Measurements from ENCODE around the gene SEMA4A. TPM values are rescaled to one million over a fixed set of nuclear protein-coding genes. Genes with fewer than 3 reads are reported as not detected.

SEMA4A gene
- total and polyA plus RNA-seq, 4 donors = 1.1 to 3.5 (median 1.7) TPM

DNA sequence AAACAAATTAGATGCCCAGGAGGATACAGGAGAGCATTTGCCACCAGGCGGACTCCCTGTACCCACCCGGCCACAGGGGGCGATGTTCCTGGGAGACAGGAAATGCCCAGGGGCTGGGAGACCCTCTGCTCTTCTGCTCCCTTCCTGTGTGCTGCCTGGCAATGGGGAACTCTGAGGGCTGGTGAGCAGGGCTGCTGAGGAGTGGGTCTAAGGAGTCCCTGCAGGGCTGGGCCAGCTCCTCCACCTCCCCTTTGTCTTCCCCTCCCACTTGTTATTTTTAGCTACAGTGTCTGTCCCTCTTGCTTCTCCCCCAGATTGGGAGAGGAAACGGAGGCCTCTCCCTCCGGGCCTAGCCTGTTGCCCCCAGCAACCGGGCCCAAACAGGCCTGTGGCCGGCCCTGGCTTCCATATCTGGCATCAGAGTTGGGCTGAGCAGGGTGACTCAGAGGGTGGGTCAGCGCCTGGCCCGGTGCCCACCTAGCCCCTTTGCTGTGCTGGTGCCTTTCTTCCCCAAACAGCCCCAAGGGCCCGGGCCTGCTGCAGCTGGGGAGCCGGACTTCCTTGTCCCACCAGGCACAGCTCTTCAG, 27.2 kb upstream of the SEMA4A start (continued):
- TF ChIP-seq, protein P1, sequence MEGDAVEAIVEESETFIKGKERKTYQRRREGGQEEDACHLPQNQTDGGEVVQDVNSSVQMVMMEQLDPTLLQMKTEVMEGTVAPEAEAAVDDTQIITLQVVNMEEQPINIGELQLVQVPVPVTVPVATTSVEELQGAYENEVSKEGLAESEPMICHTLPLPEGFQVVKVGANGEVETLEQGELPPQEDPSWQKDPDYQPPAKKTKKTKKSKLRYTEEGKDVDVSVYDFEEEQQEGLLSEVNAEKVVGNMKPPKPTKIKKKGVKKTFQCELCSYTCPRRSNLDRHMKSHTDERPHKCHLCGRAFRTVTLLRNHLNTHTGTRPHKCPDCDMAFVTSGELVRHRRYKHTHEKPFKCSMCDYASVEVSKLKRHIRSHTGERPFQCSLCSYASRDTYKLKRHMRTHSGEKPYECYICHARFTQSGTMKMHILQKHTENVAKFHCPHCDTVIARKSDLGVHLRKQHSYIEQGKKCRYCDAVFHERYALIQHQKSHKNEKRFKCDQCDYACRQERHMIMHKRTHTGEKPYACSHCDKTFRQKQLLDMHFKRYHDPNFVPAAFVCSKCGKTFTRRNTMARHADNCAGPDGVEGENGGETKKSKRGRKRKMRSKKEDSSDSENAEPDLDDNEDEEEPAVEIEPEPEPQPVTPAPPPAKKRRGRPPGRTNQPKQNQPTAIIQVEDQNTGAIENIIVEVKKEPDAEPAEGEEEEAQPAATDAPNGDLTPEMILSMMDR (IDR thresholded peaks at IDR 0.05; ENCODE audit: low read depth, low read length, missing input control) = peak; percentile 9

DNA sequence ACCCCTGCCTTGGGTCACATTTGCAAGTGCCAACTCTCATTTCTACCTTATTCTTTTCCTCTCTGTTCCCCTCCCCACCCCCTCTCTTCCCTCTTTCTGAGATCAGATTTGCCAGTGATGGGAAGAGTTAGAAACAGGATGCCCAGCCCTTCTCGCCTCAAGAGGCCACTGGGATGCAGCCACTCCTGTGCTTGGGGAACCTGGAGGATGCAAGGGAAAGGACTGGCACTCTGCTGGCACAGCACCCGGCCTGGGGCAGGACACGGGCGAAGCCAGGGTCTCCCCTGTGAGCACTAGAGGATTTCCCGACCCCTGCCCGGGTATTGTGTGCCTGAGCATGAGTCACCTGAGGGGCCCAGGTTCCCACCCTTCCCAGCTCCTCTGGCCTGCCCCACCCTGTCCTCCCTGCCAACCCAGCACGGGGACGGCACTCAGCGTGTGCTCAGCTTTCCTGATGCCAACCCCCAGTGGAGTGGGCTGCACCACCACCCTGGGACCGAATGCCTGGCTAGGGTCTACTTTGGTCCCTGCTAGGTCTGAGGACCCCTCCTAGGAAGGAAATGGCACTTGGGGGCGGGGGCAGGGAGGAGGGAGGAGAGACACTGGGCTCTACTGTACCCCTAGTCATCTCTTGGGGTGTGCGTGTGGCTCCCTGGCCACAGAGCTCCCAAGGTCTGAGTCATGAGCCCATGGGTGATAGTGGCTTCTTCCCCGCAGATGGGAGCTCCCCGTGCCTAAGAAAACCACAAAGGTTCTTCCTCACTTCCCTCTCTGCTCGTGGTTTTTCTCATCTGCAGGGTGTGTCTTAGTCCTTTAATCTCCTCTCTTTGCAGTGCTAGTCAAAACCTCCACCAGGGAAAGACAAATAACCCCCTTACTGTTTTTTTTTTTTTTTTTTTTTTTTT, 26.5 kb upstream of the SEMA4A start:
- 70% methylated on average over 15 of the region's 15 CpGs for WGBS
- Histone ChIP-seq H3K4me1 (ENCODE audit: control insufficient read depth in 4 of 4, insufficient read depth in 4 of 4, low read length in 3 of 4) (peaks cover 4 to 57% (median 39%) of the 10 kb centered on the region in 4 donors), H3K9me3 (ENCODE audit: control insufficient read depth in 4 of 4, low read length in 3 of 4) (no peaks in the 10 kb centered on the region), H3K36me3 (ENCODE audit: control insufficient read depth in 4 of 4, insufficient read depth in 3 of 4, low read depth in 1 of 4, low read length in 3 of 4) (peaks cover 0 to 10% (median 2%) of the 10 kb centered on the region in 4 donors), H3K27ac (ENCODE audit: low read depth in 1 of 2, low read length in 2 of 2) (peak overlapping the region; percentile 61 to 78), H3K27me3 (ENCODE audit: control insufficient read depth in 4 of 4, insufficient read depth in 4 of 4, low read length in 3 of 4) (no peaks in the 10 kb centered on the region), H3K9ac (ENCODE audit: low read depth in 1 of 2, low read length in 2 of 2) (no peak overlapping the region), H3K4me3 (ENCODE audit: low read depth in 1 of 3, low read length in 3 of 3) (no peak overlapping the region)
- TF ChIP-seq TAF1 (conservative IDR thresholded peaks at IDR 0.05) (no peak), FOXA1 (IDR thresholded peaks at IDR 0.05) (no peak), NR2F2 (IDR thresholded peaks at IDR 0.05) (no peak), GABPA (IDR thresholded peaks at IDR 0.05 in 1 of 2, conservative IDR thresholded peaks at IDR 0.05 in 1 of 2) (no peak), YY1 (IDR thresholded peaks at IDR 0.05) (no peak), HNF4G (IDR thresholded peaks at IDR 0.05) (no peak), HNF4A (conservative IDR thresholded peaks at IDR 0.05) (no peak), JUND (IDR thresholded peaks at IDR 0.05) (no peak)
- TF ChIP-seq, protein P2, sequence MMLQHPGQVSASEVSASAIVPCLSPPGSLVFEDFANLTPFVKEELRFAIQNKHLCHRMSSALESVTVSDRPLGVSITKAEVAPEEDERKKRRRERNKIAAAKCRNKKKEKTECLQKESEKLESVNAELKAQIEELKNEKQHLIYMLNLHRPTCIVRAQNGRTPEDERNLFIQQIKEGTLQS (IDR thresholded peaks at IDR 0.05) = no peak
- TF ChIP-seq, protein P3, sequence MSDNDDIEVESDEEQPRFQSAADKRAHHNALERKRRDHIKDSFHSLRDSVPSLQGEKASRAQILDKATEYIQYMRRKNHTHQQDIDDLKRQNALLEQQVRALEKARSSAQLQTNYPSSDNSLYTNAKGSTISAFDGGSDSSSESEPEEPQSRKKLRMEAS (IDR thresholded peaks at IDR 0.05) = no peak
- TF ChIP-seq, protein P4, sequence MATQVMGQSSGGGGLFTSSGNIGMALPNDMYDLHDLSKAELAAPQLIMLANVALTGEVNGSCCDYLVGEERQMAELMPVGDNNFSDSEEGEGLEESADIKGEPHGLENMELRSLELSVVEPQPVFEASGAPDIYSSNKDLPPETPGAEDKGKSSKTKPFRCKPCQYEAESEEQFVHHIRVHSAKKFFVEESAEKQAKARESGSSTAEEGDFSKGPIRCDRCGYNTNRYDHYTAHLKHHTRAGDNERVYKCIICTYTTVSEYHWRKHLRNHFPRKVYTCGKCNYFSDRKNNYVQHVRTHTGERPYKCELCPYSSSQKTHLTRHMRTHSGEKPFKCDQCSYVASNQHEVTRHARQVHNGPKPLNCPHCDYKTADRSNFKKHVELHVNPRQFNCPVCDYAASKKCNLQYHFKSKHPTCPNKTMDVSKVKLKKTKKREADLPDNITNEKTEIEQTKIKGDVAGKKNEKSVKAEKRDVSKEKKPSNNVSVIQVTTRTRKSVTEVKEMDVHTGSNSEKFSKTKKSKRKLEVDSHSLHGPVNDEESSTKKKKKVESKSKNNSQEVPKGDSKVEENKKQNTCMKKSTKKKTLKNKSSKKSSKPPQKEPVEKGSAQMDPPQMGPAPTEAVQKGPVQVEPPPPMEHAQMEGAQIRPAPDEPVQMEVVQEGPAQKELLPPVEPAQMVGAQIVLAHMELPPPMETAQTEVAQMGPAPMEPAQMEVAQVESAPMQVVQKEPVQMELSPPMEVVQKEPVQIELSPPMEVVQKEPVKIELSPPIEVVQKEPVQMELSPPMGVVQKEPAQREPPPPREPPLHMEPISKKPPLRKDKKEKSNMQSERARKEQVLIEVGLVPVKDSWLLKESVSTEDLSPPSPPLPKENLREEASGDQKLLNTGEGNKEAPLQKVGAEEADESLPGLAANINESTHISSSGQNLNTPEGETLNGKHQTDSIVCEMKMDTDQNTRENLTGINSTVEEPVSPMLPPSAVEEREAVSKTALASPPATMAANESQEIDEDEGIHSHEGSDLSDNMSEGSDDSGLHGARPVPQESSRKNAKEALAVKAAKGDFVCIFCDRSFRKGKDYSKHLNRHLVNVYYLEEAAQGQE (IDR thresholded peaks at IDR 0.05) = no peak
- TF ChIP-seq, protein P5, sequence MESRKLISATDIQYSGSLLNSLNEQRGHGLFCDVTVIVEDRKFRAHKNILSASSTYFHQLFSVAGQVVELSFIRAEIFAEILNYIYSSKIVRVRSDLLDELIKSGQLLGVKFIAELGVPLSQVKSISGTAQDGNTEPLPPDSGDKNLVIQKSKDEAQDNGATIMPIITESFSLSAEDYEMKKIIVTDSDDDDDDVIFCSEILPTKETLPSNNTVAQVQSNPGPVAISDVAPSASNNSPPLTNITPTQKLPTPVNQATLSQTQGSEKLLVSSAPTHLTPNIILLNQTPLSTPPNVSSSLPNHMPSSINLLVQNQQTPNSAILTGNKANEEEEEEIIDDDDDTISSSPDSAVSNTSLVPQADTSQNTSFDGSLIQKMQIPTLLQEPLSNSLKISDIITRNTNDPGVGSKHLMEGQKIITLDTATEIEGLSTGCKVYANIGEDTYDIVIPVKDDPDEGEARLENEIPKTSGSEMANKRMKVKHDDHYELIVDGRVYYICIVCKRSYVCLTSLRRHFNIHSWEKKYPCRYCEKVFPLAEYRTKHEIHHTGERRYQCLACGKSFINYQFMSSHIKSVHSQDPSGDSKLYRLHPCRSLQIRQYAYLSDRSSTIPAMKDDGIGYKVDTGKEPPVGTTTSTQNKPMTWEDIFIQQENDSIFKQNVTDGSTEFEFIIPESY (IDR thresholded peaks at IDR 0.05) = no peak
- no peak for DNase-seq (ENCODE audit: low spot score)
